ENCODE results near the gene MRPS27. TPM values are rescaled to one million over a fixed set of nuclear protein-coding genes. Genes with fewer than 3 reads are reported as not detected.

The MRPS27 gene
- total RNA-seq, 2 experiments from 2014 or later, result 25.0 to 26.1 TPM

DNA sequence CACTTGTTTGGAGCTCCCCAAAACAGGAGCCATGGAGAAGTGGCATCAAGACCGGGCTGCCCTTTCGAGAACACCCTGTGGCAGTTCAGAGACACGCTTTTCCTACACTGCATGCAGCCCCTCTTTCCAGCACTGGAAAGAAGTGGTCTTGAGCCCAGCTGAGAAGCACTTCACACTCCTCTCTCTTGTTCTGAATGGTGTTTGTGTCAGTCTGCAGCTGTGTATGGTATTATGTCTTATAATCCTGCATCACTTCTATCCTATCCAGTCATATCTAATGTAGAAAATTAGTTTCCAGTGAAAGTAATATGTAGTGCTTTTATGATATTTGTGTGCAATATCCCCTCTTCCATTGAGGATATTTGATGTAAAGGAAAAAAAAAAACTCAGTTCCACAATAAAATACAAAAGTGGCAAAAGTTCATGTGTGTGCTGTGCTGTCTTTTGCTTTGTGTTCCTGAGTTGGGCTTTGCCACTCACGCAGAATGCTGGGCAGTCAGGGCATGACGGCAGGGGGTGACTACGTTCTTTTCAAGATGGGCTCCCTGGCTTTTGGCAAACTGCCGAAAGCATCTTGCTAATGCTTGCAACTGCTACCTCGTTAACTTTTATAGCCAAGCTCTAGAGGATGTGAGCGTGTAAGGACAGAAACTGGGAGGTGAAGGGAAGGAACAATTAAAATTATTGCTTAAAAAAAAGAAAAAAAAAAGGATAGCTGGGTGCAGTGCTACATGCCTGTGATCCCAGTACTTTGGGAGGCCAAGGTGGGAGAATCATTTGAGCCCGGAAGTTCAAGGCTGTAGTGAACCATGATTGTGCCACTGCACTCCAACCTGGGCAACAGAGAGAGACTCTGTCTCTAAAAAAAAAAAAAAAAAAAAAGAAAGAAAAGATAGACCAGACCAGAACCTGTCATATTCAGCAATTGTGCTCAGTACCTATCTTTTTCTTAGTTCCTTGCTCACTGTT is 110.6 kb downstream of the MRPS27 start:
- TF ChIP-seq, protein P1, sequence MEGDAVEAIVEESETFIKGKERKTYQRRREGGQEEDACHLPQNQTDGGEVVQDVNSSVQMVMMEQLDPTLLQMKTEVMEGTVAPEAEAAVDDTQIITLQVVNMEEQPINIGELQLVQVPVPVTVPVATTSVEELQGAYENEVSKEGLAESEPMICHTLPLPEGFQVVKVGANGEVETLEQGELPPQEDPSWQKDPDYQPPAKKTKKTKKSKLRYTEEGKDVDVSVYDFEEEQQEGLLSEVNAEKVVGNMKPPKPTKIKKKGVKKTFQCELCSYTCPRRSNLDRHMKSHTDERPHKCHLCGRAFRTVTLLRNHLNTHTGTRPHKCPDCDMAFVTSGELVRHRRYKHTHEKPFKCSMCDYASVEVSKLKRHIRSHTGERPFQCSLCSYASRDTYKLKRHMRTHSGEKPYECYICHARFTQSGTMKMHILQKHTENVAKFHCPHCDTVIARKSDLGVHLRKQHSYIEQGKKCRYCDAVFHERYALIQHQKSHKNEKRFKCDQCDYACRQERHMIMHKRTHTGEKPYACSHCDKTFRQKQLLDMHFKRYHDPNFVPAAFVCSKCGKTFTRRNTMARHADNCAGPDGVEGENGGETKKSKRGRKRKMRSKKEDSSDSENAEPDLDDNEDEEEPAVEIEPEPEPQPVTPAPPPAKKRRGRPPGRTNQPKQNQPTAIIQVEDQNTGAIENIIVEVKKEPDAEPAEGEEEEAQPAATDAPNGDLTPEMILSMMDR (IDR thresholded peaks at IDR 0.05), result no peak
- Mint-ChIP-seq H3K9me3 (no peaks in the 10 kb centered on the region), H3K27ac (no peak overlapping the region), H3K36me3 (ENCODE audit: low read depth) (no peaks in the 10 kb centered on the region), H3K27me3 (no peaks in the 10 kb centered on the region), H3K4me1 (ENCODE audit: low read depth) (no peaks in the 10 kb centered on the region), H3K4me3 (no peak overlapping the region)
- Histone ChIP-seq H3K4me3 (ENCODE audit: low read length) (no peak overlapping the region), H3K27me3 (ENCODE audit: control insufficient read depth in 1 of 2, insufficient read depth in 2 of 2, low read length in 2 of 2) (no peaks in the 10 kb centered on the region), H3K9me3 (ENCODE audit: control insufficient read depth in 1 of 2, insufficient read depth in 1 of 2, low read length in 2 of 2) (no peaks in the 10 kb centered on the region), H3K27ac (ENCODE audit: low read depth in 1 of 2, low read length in 2 of 2) (no peak overlapping the region), H3K4me1 (ENCODE audit: insufficient read depth, low read length) (no peaks in the 10 kb centered on the region), H3K36me3 (ENCODE audit: insufficient read depth, low read length) (no peaks in the 10 kb centered on the region)
- ChIA-PET CTCF (no interaction called here), POLR2A (no interaction called here)
- no peak for ATAC-seq (ENCODE audit: poor library complexity)
- intact Hi-C loops (cut with DNase I, micrococcal nuclease), result no loop called here
- no peak for DNase-seq

DNA sequence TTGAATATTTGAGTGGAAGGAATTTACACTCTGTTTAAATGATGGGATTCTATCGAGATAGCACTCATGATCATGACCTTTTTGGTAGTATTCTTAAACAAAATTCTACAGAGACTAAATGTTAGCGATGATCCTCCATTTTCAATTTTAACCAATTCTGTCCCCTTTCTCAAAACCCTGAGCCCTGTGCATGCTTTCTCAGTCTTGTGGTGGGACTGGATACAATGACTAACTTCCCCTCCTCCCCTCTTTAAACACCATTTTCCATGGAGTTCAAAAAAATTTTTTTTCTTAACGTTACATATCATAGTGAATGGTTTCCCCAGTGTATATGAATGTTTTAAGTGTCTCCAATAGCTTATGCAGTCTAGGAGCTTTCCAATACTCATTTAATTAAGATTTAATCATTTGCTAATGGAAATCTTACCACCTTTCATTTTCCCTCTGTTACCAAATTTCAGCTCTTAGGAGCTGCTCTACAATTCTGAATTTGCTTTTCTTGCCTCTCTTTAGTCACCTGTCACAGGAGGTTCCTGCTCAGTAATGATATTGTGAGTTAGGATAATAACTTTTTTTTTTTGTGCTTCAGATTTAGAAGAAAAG is 111.6 kb downstream of the MRPS27 start:
- H3K36me3 Mint-ChIP-seq (ENCODE audit: low read depth), result no peaks in the 10 kb centered on the region
- no peaks in the 10 kb centered on the region for H3K9me3 ChIP-seq (ENCODE audit: control insufficient read depth in 1 of 2, insufficient read depth in 1 of 2, low read length in 2 of 2)
- TF ChIP-seq, protein P1 (IDR thresholded peaks at IDR 0.05), result no peak
- no peak overlapping the region for H3K27ac ChIP-seq (ENCODE audit: low read depth in 1 of 2, low read length in 2 of 2)
- H3K27ac Mint-ChIP-seq, result no peak overlapping the region
- H3K4me1 Mint-ChIP-seq (ENCODE audit: low read depth), result no peaks in the 10 kb centered on the region
- no peaks in the 10 kb centered on the region for H3K4me1 ChIP-seq (ENCODE audit: insufficient read depth, low read length)
- H3K4me3 Mint-ChIP-seq, result no peak overlapping the region
- CTCF ChIA-PET, result interaction anchor here (1.3 kb wide), 1 partner anchor 9 kb away, joined by 3 read pairs; no protein-coding TSS in a partner anchor
- ATAC-seq (ENCODE audit: poor library complexity) (no peak), DNase-seq (no peak)
- POLR2A ChIA-PET, result no interaction called here
- intact Hi-C loops (cut with DNase I, micrococcal nuclease), result no loop called here
- no peaks in the 10 kb centered on the region for H3K9me3 Mint-ChIP-seq
- no peaks in the 10 kb centered on the region for H3K36me3 ChIP-seq (ENCODE audit: insufficient read depth, low read length)
- no peak overlapping the region for H3K4me3 ChIP-seq (ENCODE audit: low read length)
- no peaks in the 10 kb centered on the region for H3K27me3 ChIP-seq (ENCODE audit: control insufficient read depth in 1 of 2, insufficient read depth in 2 of 2, low read length in 2 of 2)
- H3K27me3 Mint-ChIP-seq, result no peaks in the 10 kb centered on the region

DNA sequence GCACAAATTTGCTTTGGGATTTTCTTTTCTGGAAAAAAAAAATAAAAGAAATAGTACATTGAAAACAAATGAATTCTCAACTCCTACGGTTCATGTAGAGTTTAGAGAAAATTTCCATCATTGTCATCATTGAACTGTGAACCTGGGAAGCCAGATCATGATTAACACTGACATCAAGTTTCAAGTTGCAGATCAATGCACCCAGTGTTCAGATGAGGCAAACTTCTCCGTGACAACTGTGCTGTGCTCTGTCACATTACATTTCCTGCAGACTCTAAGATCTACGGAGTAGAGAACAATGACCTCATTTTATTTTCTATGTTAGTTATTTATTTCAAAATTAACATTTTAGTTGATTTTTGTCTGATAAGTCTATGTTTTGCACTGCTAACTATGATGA is 113.0 kb downstream of the MRPS27 start:
- Mint-ChIP-seq H3K4me1 (ENCODE audit: low read depth) (no peaks in the 10 kb centered on the region), H3K9me3 (no peaks in the 10 kb centered on the region), H3K27ac (no peak overlapping the region), H3K4me3 (no peak overlapping the region), H3K27me3 (no peaks in the 10 kb centered on the region), H3K36me3 (ENCODE audit: low read depth) (no peaks in the 10 kb centered on the region)
- Histone ChIP-seq H3K27me3 (ENCODE audit: control insufficient read depth in 1 of 2, insufficient read depth in 2 of 2, low read length in 2 of 2) (no peaks in the 10 kb centered on the region), H3K9me3 (ENCODE audit: control insufficient read depth in 1 of 2, insufficient read depth in 1 of 2, low read length in 2 of 2) (no peaks in the 10 kb centered on the region), H3K4me1 (ENCODE audit: insufficient read depth, low read length) (no peaks in the 10 kb centered on the region), H3K36me3 (ENCODE audit: insufficient read depth, low read length) (no peaks in the 10 kb centered on the region), H3K4me3 (ENCODE audit: low read length) (no peak overlapping the region), H3K27ac (ENCODE audit: low read depth in 1 of 2, low read length in 2 of 2) (no peak overlapping the region)
- POLR2A ChIA-PET, result no interaction called here
- no peak for DNase-seq
- CTCF ChIA-PET, result no interaction called here
- intact Hi-C loops (cut with DNase I, micrococcal nuclease), result no loop called here
- TF ChIP-seq, protein P1 (IDR thresholded peaks at IDR 0.05), result no peak
- ATAC-seq (ENCODE audit: poor library complexity), result no peak

Measured in CD4-positive, alpha-beta T cell (primary cell).